Stomach smooth muscle (tissue), 2 donors: Measurements from ENCODE around the gene RGS1.

Experiments used
- H3K27ac ChIP-seq: one replicate; pipeline ENCODE4 v1.7.0; 2013; ENCODE audit warnings: mild to moderate bottlenecking, low read length, inconsistent platforms
- H3K27me3 ChIP-seq, 2 donors: one replicate each; pipeline ENCODE4 v1.7.0; 2013; ENCODE audit warnings: low read length in 2 of 2; ENCODE audit not compliant: insufficient read depth in 2 of 2, control insufficient read depth in 1 of 2
- H3K36me3 ChIP-seq, 2 donors: one replicate each; pipeline ENCODE4 v1.7.0; 2013; ENCODE audit warnings: low read length in 2 of 2; ENCODE audit not compliant: control insufficient read depth in 2 of 2, insufficient read depth in 2 of 2
- H3K4me1 ChIP-seq: one replicate; pipeline ENCODE4 v1.7.0; 2013; ENCODE audit warnings: low read length; ENCODE audit not compliant: control insufficient read depth, insufficient read depth
- H3K4me3 ChIP-seq, 2 donors: one replicate each; pipeline ENCODE4 v1.7.0; 2013; ENCODE audit warnings: low read length in 2 of 2
- H3K9ac ChIP-seq, 2 donors: one replicate each; pipeline ENCODE4 v1.7.0; 2013; ENCODE audit warnings: low read length in 2 of 2, mild to moderate bottlenecking in 1 of 2
- H3K9me3 ChIP-seq, 2 donors: one replicate each; pipeline ENCODE4 v1.7.0; 2013; ENCODE audit warnings: low read length in 2 of 2; ENCODE audit not compliant: control insufficient read depth in 2 of 2
- donor health status: healthy.
- donor health status: Pancreatic carcinoma.

The RGS1 gene

GRCh38 chr1:192628396-192629057 lies 53.0 kb downstream of the RGS1 start:
- Histone ChIP-seq H3K9me3 (no peaks in the 10 kb centered on the region), H3K27ac (no peak overlapping the region), H3K4me1 (no peaks in the 10 kb centered on the region), H3K36me3 (no peaks in the 10 kb centered on the region), H3K27me3 (no peaks in the 10 kb centered on the region), H3K4me3 (no peak overlapping the region), H3K9ac (no peak overlapping the region)

- no peak overlapping the region for H3K4me3 ChIP-seq
- no peaks in the 10 kb centered on the region for H3K4me1 ChIP-seq
- H3K9ac ChIP-seq = no peak overlapping the region
- H3K27ac ChIP-seq = no peak overlapping the region
- no peaks in the 10 kb centered on the region for H3K27me3 ChIP-seq
- H3K9me3 ChIP-seq = no peaks in the 10 kb centered on the region
- H3K36me3 ChIP-seq = no peaks in the 10 kb centered on the region
Observed at GRCh38 chr1:192629612-192630011, 54.0 kb downstream of the RGS1 start.
